GM12878 (cell line): ENCODE measurements around the gene EIF2S2. TPM values are rescaled to one million over a fixed set of nuclear protein-coding genes. Genes with fewer than 3 reads are reported as not detected.

Experiments
- CHD1 ChIP-seq: IDR thresholded peaks from 2 replicates; pipeline ENCODE4 v1.6.1; 2012; ENCODE audit warnings: low read depth, low read length, improper control_type of control experiment
- CREB1 ChIP-seq: IDR thresholded peaks from 2 replicates; pipeline ENCODE4 v1.6.1; 2012; ENCODE audit warnings: low read depth, mild to moderate bottlenecking, inconsistent platforms
- EGR1 ChIP-seq, 2 experiments: IDR thresholded peaks; 1 replicate in 1 of 2; 2 replicates in 1 of 2; pipeline ENCODE4 v1.6.1; 2011 to 2012; ENCODE audit warnings: low read depth in 2 of 2, low read length in 2 of 2, borderline replicate concordance in 1 of 2, mild to moderate bottlenecking in 1 of 2, moderate library complexity in 1 of 2
- FOXK2 ChIP-seq: fragments of 450-650 bp; IDR thresholded peaks from 2 replicates; pipeline ENCODE4 v1.6.1; 2017; ENCODE audit warnings: mild to moderate bottlenecking, moderate library complexity
- HCFC1 ChIP-seq: fragments of 150-350 bp; IDR thresholded peaks from 2 replicates; pipeline ENCODE4 v1.6.1; 2014; ENCODE audit warnings: low read length
- HDGF ChIP-seq: fragments of 450-650 bp; IDR thresholded peaks from 2 replicates; pipeline ENCODE4 v1.6.1; 2016; ENCODE audit warnings: antibody characterized with exemption
- IKZF1 ChIP-seq: fragments of 450-650 bp; conservative IDR thresholded peaks from 2 replicates; pipeline ENCODE4 v1.6.1; 2017; ENCODE audit warnings: antibody characterized with exemption, mild to moderate bottlenecking
- JUND ChIP-seq: IDR thresholded peaks from 2 replicates; pipeline ENCODE4 v1.6.1; 2012; ENCODE audit warnings: low read depth, mild to moderate bottlenecking, low read length, improper control_type of control experiment, moderate library complexity
- LARP7 ChIP-seq: fragments of 450-650 bp; IDR thresholded peaks from 2 replicates; pipeline ENCODE4 v1.6.1; 2017; ENCODE audit warnings: mild to moderate bottlenecking
- MEF2B ChIP-seq: fragments of 450-650 bp; IDR thresholded peaks from 2 replicates; pipeline ENCODE4 v1.6.1; 2018; ENCODE audit warnings: mild to moderate bottlenecking, moderate library complexity; ENCODE audit not compliant: partially characterized antibody, poor library complexity, severe bottlenecking
- RELA ChIP-seq: fragments of 450-650 bp; IDR thresholded peaks from 2 replicates; pipeline ENCODE4 v1.8.0; 2014; ENCODE audit warnings: borderline replicate concordance; ENCODE audit not compliant: partially characterized antibody
- STAT1 ChIP-seq: fragments of 450-650 bp; conservative IDR thresholded peaks from 2 replicates; pipeline ENCODE4 v1.6.1; 2014; ENCODE audit warnings: antibody characterized with exemption, mild to moderate bottlenecking
- STAT3 ChIP-seq: IDR thresholded peaks from 2 replicates; pipeline ENCODE4 v1.6.1; 2011; ENCODE audit warnings: low read depth, low read length, improper control_type of control experiment
- TBL1XR1 ChIP-seq: IDR thresholded peaks from 2 replicates; pipeline ENCODE4 v1.6.1; 2012; ENCODE audit warnings: low read depth, low read length, improper control_type of control experiment
- ZNF384 ChIP-seq: IDR thresholded peaks from 2 replicates; pipeline ENCODE4 v1.6.1; 2012; ENCODE audit warnings: low read depth, mild to moderate bottlenecking, low read length, improper control_type of control experiment, borderline replicate concordance
- polyA plus RNA-seq, 11 experiments: library from polyadenylated mRNA; depleted of rRNA in 4 of 11; unstranded in 6 of 11; stranded (reverse) in 5 of 11; fragments of >200 nt; fragmentation: Nextera tagmentation in 4 of 11; fragmentation: Illumina TruSeq in 1 of 11; extraction: Ambion mirVana in 4 of 11; extraction: Trizol in 1 of 11; gene quantifications; 1 replicate in 1 of 11; 2 replicates in 10 of 11; pipeline versions ENCODE4 v1.2.1 to v1.2.3, GENCODE V29; 2011 to 2016; ENCODE audit warnings: inconsistent platforms in 2 of 11, missing spikeins in 2 of 11, low read depth in 1 of 11
- total RNA-seq, 4 experiments: library from RNA; depleted of rRNA in 3 of 4; stranded (reverse); fragments of >200 nt in 3 of 4; fragmentation: Illumina TruSeq in 1 of 4; extraction: Trizol in 1 of 4; gene quantifications; 2 replicates each; pipeline versions ENCODE4 v1.2.1 to v1.2.3, GENCODE V29; 2013 to 2021
- TF ChIP-seq, protein P1 (sequence below): IDR thresholded peaks from 2 replicates; pipeline ENCODE4 v1.6.1; 2012; ENCODE audit warnings: mild to moderate bottlenecking, low read depth, low read length
- TF ChIP-seq, protein P2 (sequence below): IDR thresholded peaks from 2 replicates; pipeline ENCODE4 v1.6.1; 2011; ENCODE audit warnings: borderline replicate concordance, low read depth, mild to moderate bottlenecking, moderate library complexity, low read length; ENCODE audit not compliant: insufficient read depth, poor library complexity, severe bottlenecking
- TF ChIP-seq, protein P3 (sequence below): IDR thresholded peaks from 2 replicates; pipeline ENCODE4 v1.6.1; 2012; ENCODE audit warnings: improper control_type of control experiment, low read depth, low read length; ENCODE audit not compliant: insufficient replicate concordance

The EIF2S2 gene
- total and polyA plus RNA-seq, 10 of the 15 experiments (the other 5 are each of a cell fraction or from before 2014, with no cell fraction given): 60.2 to 153 (median 84.3) TPM

DNA sequence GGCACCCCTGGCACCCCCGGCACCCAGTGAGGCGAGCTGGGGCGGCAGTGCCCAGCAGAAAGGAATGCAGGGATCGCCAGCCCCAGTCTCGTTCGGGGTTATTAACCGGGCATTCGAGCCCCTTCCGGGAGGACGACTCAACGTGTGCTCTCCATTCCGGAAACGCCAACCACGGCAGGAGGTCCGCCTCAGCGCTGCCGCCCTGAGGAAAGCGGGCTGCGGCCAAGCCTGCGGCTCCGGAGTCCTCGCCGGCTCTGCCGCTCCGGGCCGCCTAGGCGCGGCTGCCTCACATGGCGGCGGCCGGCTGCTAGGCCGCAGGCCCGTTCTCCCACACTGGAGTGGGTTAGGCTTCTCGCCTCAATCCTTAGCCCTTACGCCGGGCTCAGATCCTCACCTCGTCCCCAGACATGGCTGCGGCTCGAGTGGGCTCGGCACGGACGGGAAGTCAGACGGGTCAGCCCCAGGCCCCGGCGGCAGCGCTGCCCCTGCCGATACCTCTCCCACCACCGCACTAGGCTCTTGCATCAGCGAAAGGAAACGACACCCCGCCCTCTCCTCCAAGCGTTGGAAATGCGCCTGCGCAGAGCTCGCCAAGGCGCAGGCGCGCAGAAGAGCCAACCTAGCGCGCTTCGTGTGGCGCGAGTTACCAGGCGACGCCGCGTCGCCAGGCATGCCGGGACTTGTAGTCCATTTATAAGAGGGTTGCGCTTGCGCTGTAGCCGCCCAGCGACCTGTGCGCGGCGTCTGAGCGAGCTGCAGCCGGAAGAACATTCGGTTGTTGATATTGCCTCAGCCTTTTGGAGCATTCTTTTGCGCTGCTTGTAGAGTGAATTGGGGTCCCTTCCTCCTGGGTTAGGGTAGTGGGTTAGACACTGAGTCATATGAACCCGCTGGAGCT, at the start of gene EIF2S2 (continued):
- TF ChIP-seq RELA (peak; percentile 8), CREB1 (peak; percentile 98), STAT1 (peak; percentile 17; the same call in 1 of the 2 replicates), HCFC1 (peak; percentile 100), ZNF384 (no peak), STAT3 (no peak), CHD1 (no peak), JUND (no peak), LARP7 (peak; percentile 96), EGR1 (IDR thresholded peaks at IDR 0.05; ENCODE audit: borderline replicate concordance in 1 of 2, low read depth in 2 of 2, low read length in 2 of 2) (peak in 1 of 2 experiments; percentile 27; a peak in 1 of 3 replicates), TBL1XR1 (peak; percentile 40; the same call in 1 of the 2 replicates), HDGF (peak; percentile 82; the same call in 1 of the 2 replicates), MEF2B (no peak), IKZF1 (peak; percentile 99), FOXK2 (peak; percentile 87)
- TF ChIP-seq, protein P1, sequence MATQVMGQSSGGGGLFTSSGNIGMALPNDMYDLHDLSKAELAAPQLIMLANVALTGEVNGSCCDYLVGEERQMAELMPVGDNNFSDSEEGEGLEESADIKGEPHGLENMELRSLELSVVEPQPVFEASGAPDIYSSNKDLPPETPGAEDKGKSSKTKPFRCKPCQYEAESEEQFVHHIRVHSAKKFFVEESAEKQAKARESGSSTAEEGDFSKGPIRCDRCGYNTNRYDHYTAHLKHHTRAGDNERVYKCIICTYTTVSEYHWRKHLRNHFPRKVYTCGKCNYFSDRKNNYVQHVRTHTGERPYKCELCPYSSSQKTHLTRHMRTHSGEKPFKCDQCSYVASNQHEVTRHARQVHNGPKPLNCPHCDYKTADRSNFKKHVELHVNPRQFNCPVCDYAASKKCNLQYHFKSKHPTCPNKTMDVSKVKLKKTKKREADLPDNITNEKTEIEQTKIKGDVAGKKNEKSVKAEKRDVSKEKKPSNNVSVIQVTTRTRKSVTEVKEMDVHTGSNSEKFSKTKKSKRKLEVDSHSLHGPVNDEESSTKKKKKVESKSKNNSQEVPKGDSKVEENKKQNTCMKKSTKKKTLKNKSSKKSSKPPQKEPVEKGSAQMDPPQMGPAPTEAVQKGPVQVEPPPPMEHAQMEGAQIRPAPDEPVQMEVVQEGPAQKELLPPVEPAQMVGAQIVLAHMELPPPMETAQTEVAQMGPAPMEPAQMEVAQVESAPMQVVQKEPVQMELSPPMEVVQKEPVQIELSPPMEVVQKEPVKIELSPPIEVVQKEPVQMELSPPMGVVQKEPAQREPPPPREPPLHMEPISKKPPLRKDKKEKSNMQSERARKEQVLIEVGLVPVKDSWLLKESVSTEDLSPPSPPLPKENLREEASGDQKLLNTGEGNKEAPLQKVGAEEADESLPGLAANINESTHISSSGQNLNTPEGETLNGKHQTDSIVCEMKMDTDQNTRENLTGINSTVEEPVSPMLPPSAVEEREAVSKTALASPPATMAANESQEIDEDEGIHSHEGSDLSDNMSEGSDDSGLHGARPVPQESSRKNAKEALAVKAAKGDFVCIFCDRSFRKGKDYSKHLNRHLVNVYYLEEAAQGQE: no peak
- TF ChIP-seq, protein P2, sequence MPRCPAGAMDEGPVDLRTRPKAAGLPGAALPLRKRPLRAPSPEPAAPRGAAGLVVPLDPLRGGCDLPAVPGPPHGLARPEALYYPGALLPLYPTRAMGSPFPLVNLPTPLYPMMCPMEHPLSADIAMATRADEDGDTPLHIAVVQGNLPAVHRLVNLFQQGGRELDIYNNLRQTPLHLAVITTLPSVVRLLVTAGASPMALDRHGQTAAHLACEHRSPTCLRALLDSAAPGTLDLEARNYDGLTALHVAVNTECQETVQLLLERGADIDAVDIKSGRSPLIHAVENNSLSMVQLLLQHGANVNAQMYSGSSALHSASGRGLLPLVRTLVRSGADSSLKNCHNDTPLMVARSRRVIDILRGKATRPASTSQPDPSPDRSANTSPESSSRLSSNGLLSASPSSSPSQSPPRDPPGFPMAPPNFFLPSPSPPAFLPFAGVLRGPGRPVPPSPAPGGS: no peak
- TF ChIP-seq, protein P3, sequence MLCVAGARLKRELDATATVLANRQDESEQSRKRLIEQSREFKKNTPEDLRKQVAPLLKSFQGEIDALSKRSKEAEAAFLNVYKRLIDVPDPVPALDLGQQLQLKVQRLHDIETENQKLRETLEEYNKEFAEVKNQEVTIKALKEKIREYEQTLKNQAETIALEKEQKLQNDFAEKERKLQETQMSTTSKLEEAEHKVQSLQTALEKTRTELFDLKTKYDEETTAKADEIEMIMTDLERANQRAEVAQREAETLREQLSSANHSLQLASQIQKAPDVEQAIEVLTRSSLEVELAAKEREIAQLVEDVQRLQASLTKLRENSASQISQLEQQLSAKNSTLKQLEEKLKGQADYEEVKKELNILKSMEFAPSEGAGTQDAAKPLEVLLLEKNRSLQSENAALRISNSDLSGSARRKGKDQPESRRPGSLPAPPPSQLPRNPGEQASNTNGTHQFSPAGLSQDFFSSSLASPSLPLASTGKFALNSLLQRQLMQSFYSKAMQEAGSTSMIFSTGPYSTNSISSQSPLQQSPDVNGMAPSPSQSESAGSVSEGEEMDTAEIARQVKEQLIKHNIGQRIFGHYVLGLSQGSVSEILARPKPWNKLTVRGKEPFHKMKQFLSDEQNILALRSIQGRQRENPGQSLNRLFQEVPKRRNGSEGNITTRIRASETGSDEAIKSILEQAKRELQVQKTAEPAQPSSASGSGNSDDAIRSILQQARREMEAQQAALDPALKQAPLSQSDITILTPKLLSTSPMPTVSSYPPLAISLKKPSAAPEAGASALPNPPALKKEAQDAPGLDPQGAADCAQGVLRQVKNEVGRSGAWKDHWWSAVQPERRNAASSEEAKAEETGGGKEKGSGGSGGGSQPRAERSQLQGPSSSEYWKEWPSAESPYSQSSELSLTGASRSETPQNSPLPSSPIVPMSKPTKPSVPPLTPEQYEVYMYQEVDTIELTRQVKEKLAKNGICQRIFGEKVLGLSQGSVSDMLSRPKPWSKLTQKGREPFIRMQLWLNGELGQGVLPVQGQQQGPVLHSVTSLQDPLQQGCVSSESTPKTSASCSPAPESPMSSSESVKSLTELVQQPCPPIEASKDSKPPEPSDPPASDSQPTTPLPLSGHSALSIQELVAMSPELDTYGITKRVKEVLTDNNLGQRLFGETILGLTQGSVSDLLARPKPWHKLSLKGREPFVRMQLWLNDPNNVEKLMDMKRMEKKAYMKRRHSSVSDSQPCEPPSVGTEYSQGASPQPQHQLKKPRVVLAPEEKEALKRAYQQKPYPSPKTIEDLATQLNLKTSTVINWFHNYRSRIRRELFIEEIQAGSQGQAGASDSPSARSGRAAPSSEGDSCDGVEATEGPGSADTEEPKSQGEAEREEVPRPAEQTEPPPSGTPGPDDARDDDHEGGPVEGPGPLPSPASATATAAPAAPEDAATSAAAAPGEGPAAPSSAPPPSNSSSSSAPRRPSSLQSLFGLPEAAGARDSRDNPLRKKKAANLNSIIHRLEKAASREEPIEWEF: no peak
